GM12865 (cell line): Measurements from ENCODE around the gene HLA-F.

Experiments
- DNase-seq: peaks from one replicate; pipeline ENCODE4 v3.0.0; 2010; ENCODE audit warnings: low read depth
- H3K4me3 ChIP-seq: 2 replicates; pipeline ENCODE4 v1.5.1; 2011; ENCODE audit warnings: mild to moderate bottlenecking, low read depth, low read length, control low read depth
- CTCF ChIP-seq: IDR thresholded peaks from 2 replicates; pipeline ENCODE4 v1.5.1; 2011; ENCODE audit warnings: low read length, control low read depth, low read depth, inconsistent platforms; ENCODE audit not compliant: insufficient read depth; ENCODE audit errors: missing control alignments

HLA-F gene

GRCh38 chr6:29762781-29763214 lies 39.6 kb downstream of the HLA-F start:
- no peak overlapping the region for H3K4me3 ChIP-seq
- TF ChIP-seq CTCF, result no peak
- no peak for DNase-seq

GRCh38 chr6:29763491-29764289 lies 40.5 kb downstream of the HLA-F start:
- TF ChIP-seq CTCF, result no peak
- no peak overlapping the region for H3K4me3 ChIP-seq
- DNase-seq, result peak; percentile 33

- no peak for DNase-seq
- H3K4me3 ChIP-seq, result no peak overlapping the region
- TF ChIP-seq CTCF, result no peak
Observed at GRCh38 chr6:29764422-29765196, 41.4 kb downstream of the HLA-F start.

GRCh38 chr6:29769336-29769735 lies 46.1 kb downstream of the HLA-F start:
- no peak for TF ChIP-seq CTCF
- no peak for DNase-seq

GRCh38 chr6:29770306-29770705 lies 47.1 kb downstream of the HLA-F start:
- H3K4me3 ChIP-seq, result no peak overlapping the region
- DNase-seq, result no peak
- TF ChIP-seq CTCF, result no peak

More at GRCh38 chr6:29769336-29769735, 46.1 kb downstream of the HLA-F start:
- H3K4me3 ChIP-seq, result no peak overlapping the region

GRCh38 chr6:29776684-29777083 lies 53.5 kb downstream of the HLA-F start:
- TF ChIP-seq CTCF, result no peak
- no peak overlapping the region for H3K4me3 ChIP-seq
- no peak for DNase-seq
